Measurements from ENCODE around the gene HOXA7. TPM values are rescaled to one million over a fixed set of nuclear protein-coding genes. Genes with fewer than 3 reads are reported as not detected.

Gene HOXA7
- total RNA-seq, 1 experiment from 2014 or later, result 2.6 TPM

GRCh38 chr7:27180431-27181420, 24.3 kb upstream of the HOXA7 start:
- BruUV-seq (replicated peaks), result no TSS peak

DNA sequence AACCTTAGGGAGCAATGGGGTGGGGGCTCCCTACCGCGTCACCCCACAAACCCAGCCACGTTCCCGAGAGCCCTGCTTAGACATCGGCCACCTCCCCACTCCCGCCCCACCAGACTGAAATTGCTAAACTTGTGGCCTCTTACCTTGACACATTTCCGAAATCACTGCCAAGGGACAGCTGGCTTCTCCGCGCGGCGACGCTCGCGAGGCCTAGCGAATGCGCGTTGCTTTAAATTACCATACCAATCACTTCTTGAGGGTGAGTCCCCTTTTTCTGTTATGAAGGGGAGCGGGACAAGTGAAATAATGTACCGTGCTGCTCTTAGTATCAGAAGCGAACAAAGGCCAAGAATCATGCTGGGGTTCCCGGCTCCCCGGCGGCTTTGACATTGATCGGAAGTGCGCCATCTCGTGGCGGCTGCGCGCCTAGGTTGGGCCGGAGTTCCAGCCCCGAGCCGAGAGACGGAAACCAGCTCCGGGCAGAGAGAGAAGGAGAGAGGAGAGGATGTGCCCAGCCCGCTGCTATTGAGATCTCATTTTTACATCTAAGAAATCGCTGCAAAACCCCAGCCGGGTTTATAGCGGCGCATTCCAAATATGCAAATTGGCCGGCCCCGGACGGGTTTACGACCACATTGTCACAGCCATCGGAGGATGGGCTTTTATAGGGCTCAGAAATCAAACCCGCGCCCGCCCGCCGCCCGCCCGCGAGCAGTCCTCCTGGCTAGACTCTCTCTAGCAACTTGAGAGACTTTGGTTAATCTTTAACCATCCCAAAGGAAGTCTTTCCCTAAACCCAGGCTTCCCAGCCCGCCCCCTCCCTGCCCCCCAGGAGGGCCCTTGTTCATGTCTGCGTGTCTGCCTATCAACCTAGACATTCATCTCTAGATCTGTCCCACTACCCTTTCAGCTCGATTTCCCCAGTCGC, 23.3 kb upstream of the HOXA7 start:
- peak overlapping the region; percentile 55 for H2AFZ ChIP-seq (ENCODE audit: low read length)
- TF ChIP-seq CTCF (conservative IDR thresholded peaks at IDR 0.05; ENCODE audit: low read depth, low read length) (peak; percentile 91), EZH2phosphoT487 (IDR thresholded peaks at IDR 0.05; ENCODE audit: borderline replicate concordance, low read length) (no peak)
- intact Hi-C loops (cut with micrococcal nuclease), result loop anchor here (1.0 kb wide), 1 partner anchor 10 kb away; no protein-coding TSS in a partner anchor
- BruUV-seq (replicated peaks), result TSS peak; percentile 41
- ATAC-seq (peak; percentile 19), DNase-seq (peak; percentile 90)
- no peaks in the 10 kb centered on the region for H3K9me2 ChIP-seq (replicated peaks; ENCODE audit: low read length)
- peak overlapping the region; percentile 97 for H3K27ac ChIP-seq (ENCODE audit: low read length)
- H3K9ac ChIP-seq (ENCODE audit: low read length), result peak overlapping the region; percentile 90
- H3K27me3 ChIP-seq (ENCODE audit: low read length), result no peaks in the 10 kb centered on the region
- H3K4me3 ChIP-seq (ENCODE audit: low read length), result peak overlapping the region; percentile 84
- H3K4me1 ChIP-seq (ENCODE audit: insufficient read depth, low read length), result peaks cover 41% of the 10 kb centered on the region
- H3K79me2 ChIP-seq (ENCODE audit: low read length), result peaks cover 99% of the 10 kb centered on the region
- ChIA-PET CTCF (interaction anchor here (0.5 to 1.3 kb wide), 9 partner anchors 9 to 576 kb away, joined by 3 to 11 read pairs (median 4); partner anchors contain the start of gene HOXA13), POLR2A (ENCODE audit: unreplicated experiment) (interaction anchor here (0.6 to 1.3 kb wide), 5 partner anchors 10 to 975 kb away, joined by 3 to 7 read pairs (median 4); no protein-coding TSS in a partner anchor)
- H3K36me3 ChIP-seq (ENCODE audit: low read depth, low read length), result no peaks in the 10 kb centered on the region
- H4K20me1 ChIP-seq (ENCODE audit: low read length), result no peaks in the 10 kb centered on the region
- no peaks in the 10 kb centered on the region for H3F3A ChIP-seq (ENCODE audit: low read length, unreplicated experiment)
- H3K9me3 ChIP-seq (ENCODE audit: low read length), result no peaks in the 10 kb centered on the region
- H3K4me2 ChIP-seq (ENCODE audit: low read length), result peak overlapping the region; percentile 93

More at GRCh38 chr7:27180431-27181420, 24.3 kb upstream of the HOXA7 start:
- no peaks in the 10 kb centered on the region for H3K9me2 ChIP-seq (replicated peaks; ENCODE audit: low read length)
- H3K4me3 ChIP-seq (ENCODE audit: low read length), result peak overlapping the region; percentile 84
- ChIA-PET CTCF (interaction anchor here (0.6 to 1.3 kb wide), 6 partner anchors 8 to 29 kb away, joined by 3 to 11 read pairs (median 4); partner anchors contain the start of gene HOXA13), POLR2A (ENCODE audit: unreplicated experiment) (interaction anchor here (0.6 to 0.7 kb wide), 5 partner anchors 9 to 976 kb away, joined by 3 to 4 read pairs (median 3); no protein-coding TSS in a partner anchor)
- no peaks in the 10 kb centered on the region for H3K9me3 ChIP-seq (ENCODE audit: low read length)
- H3F3A ChIP-seq (ENCODE audit: low read length, unreplicated experiment), result no peaks in the 10 kb centered on the region
- DNase-seq, result no peak
- intact Hi-C loops (cut with micrococcal nuclease), result loop anchor here (1.0 kb wide), 1 partner anchor 11 kb away; no protein-coding TSS in a partner anchor
- peaks cover 37% of the 10 kb centered on the region for H3K4me1 ChIP-seq (ENCODE audit: insufficient read depth, low read length)
- TF ChIP-seq EZH2phosphoT487 (IDR thresholded peaks at IDR 0.05; ENCODE audit: borderline replicate concordance, low read length) (no peak), CTCF (conservative IDR thresholded peaks at IDR 0.05; ENCODE audit: low read depth, low read length) (no peak), EZH2 (IDR thresholded peaks at IDR 0.05; ENCODE audit: low read length, unreplicated experiment) (no peak)
- H3K36me3 ChIP-seq (ENCODE audit: low read depth, low read length), result no peaks in the 10 kb centered on the region
- peaks cover 99% of the 10 kb centered on the region for H3K79me2 ChIP-seq (ENCODE audit: low read length)
- peak overlapping the region; percentile 90 for H3K9ac ChIP-seq (ENCODE audit: low read length)
- no peaks in the 10 kb centered on the region for H4K20me1 ChIP-seq (ENCODE audit: low read length)
- no peak for ATAC-seq
- H3K27ac ChIP-seq (ENCODE audit: low read length), result peak overlapping the region; percentile 97
- peak overlapping the region; percentile 93 for H3K4me2 ChIP-seq (ENCODE audit: low read length)
- H3K27me3 ChIP-seq (ENCODE audit: low read length), result no peaks in the 10 kb centered on the region
- H2AFZ ChIP-seq (ENCODE audit: low read length), result peak overlapping the region; percentile 55

All from PC-3 (cell line).